Measurements from ENCODE around the gene ZNF106. TPM values are rescaled to one million over a fixed set of nuclear protein-coding genes. Genes with fewer than 3 reads are reported as not detected.

The ZNF106 gene
- polyA plus RNA-seq, 3 donors: 6.8 to 30.7 (median 24.2) TPM

GRCh38 chr15:42427429-42428223 is 63.3 kb downstream of the ZNF106 start:
- H3K27ac ChIP-seq (ENCODE audit: low read depth, low read length): no peak overlapping the region
- WGBS, 3 donors: 80 to 85% (median 82%) methylated on average over 7 of the region's 7 CpGs

DNA sequence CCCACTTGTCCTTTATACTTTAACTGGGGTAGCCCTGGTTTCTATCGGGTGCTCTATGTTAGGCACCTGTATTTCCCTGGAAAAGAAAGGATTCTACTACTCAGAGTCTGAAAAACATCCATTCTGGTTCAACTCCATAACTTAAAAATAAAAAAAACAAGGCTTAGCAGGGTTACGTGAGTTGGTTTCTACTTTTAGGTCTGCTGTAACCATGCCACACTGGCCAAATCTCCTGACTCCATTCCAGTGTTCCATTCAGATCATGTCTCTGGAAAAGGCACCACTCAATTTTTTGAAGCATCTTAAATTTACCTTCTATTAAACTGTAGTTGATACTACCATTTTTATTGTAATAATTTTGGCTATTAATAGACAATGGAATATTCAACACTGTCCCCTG is 69.6 kb downstream of the ZNF106 start:
- H3K27ac ChIP-seq (ENCODE audit: low read depth, low read length): no peak overlapping the region

DNA sequence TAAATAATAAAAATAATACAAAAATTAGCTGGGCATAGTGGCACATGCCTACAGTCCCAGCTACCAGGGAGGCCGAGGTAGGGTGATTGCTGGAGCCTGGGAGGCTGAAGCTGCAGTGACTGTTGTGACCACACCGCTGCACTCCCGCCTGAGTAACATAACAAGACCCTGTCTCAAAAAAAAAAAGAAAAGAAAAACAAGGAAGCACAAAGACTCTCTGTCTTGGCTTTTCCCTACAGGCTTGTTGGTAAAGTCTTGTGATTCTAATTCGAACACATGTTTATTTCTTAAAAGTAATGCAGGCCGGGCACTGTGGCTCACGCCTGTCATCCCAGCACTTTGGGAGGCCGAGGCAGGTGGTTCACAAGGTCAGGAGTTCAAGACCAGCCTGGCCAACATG is 71.6 kb downstream of the ZNF106 start:
- 89 to 94% (median 90%) methylated on average over 7 of the region's 7 CpGs for WGBS, 3 donors
- no peak overlapping the region for H3K27ac ChIP-seq (ENCODE audit: low read depth, low read length)

More for the DNA sequence above, 69.6 kb downstream of the ZNF106 start:
- WGBS, 3 donors: 85 to 98% (median 90%) methylated on average over 2 of the region's 2 CpGs

- H3K27ac ChIP-seq (ENCODE audit: low read depth, low read length): no peak overlapping the region
- 32 to 82% (median 71%) methylated on average over 2 of the region's 2 CpGs for WGBS, 3 donors
Measured at GRCh38 chr15:42413920-42414319, 77.0 kb downstream of the ZNF106 start.

- no peak overlapping the region for H3K27ac ChIP-seq (ENCODE audit: low read depth, low read length)
- 97 to 99% (median 98%) methylated on average over 7 of the region's 7 CpGs for WGBS, 3 donors
Measured at GRCh38 chr15:42411884-42412283, 79.1 kb downstream of the ZNF106 start.

- 76 to 88% (median 86%) methylated on average over 9 of the region's 9 CpGs for WGBS, 3 donors
- no peak overlapping the region for H3K27ac ChIP-seq (ENCODE audit: low read depth, low read length)
Measured at GRCh38 chr15:42409011-42409410, 81.9 kb downstream of the ZNF106 start.

- H3K27ac ChIP-seq (ENCODE audit: low read depth, low read length): no peak overlapping the region
- 66 to 84% (median 79%) methylated on average over 4 of the region's 4 CpGs for WGBS, 3 donors
Measured at GRCh38 chr15:42408178-42408577, 82.8 kb downstream of the ZNF106 start.

- no peak overlapping the region for H3K27ac ChIP-seq (ENCODE audit: low read depth, low read length)
- 61 to 72% (median 65%) methylated on average over 6 of the region's 6 CpGs for WGBS, 3 donors
Measured at GRCh38 chr15:42405863-42406482, 85.0 kb downstream of the ZNF106 start.

DNA sequence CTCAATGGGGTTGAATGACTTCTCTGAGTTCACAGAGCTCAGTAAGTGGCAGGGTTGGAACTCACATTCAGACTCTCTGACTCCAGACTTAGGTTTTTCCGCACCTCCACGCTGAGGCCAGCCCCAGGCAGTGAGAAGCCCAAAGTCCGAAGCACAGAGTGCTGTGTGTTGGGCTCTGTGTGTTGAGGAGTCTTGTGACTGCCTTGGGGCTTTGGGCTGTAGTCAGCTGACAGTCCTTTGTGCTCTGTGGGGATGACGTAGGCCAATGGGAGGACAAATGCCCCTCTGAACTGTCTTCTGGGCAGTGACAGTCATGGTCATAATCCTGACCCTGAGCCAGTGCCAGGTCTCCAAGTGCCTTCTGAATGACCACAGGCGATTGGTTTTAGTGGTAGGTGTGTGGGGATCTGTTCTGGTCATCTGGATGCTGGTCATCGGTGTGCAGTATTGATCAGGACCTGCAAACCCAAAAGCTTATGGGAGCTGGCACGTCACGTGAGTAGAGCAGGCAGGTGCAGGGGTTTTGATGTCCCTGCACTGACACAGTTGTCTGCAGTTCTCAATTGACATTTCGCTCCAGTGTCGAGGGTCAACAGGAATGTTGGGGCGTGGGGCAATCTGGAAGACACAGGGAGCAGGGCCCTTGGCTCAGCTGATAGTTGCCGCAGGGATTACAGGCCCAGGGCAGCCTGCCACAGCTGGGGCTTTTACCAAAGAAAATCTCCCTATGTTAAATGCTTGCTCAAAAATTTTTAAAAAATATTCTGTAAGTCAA is 86.3 kb downstream of the ZNF106 start:
- WGBS, 3 donors: 79 to 84% (median 83%) methylated on average over 12 of the region's 12 CpGs
- H3K27ac ChIP-seq (ENCODE audit: low read depth, low read length): no peak overlapping the region

DNA sequence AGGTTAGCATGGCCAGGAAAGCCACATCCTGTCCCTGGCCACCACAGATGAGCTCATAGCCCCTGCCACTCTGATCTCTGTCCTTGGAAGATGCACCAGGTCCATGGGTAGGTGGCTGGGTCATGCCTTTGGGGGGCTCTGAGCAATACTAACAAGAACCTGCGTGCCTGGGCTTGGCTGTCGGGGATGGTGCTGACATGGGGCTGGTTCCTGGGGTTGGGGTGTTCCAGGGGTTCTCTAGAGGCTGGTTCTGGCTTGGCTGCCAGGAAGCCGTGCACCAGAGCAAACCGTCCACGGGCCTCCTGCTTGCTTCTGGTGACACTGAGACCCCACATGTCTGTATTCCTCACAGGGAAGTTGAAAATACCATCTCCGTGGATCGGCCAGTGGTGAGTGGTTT is 87.6 kb downstream of the ZNF106 start:
- H3K27ac ChIP-seq (ENCODE audit: low read depth, low read length): no peak overlapping the region
- 91 to 99% (median 95%) methylated on average over 7 of the region's 7 CpGs for WGBS, 3 donors

DNA sequence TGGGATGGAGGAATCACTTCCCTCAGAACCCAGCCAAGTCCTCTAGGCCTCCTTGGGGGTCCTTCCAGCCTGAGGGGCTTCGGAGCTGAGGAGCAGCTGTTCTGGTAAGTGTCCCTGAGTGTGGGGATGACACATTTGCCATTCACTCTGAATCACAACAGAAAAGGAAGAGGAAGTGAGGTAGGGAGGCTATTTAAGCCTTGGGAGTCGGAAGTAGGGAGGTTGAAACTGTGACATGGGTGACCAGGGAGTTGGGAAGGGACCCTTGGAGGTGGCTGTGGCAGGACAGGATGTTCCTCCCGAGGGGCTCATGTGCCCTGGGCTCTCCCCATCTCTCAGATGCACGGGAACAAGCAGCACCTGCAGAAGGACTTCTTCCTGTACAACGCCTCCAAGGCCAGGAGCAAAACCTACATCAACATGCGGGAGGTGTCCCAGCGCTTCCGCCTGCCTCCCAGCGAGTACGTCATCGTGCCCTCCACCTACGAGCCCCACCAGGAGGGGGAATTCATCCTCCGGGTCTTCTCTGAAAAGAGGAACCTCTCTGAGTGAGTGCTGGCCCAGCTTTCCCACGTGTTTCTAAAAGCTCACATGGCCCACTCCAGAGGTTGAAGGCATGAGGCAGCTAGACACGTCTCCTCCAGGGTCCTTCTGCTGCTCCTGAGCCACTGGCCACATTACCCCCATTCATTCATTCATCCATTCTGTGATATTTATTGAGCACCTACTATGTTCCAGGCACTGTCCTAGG is 88.3 kb downstream of the ZNF106 start:
- WGBS, 3 donors: 81 to 87% (median 85%) methylated on average over 15 of the region's 15 CpGs
- no peak overlapping the region for H3K27ac ChIP-seq (ENCODE audit: low read depth, low read length)

DNA sequence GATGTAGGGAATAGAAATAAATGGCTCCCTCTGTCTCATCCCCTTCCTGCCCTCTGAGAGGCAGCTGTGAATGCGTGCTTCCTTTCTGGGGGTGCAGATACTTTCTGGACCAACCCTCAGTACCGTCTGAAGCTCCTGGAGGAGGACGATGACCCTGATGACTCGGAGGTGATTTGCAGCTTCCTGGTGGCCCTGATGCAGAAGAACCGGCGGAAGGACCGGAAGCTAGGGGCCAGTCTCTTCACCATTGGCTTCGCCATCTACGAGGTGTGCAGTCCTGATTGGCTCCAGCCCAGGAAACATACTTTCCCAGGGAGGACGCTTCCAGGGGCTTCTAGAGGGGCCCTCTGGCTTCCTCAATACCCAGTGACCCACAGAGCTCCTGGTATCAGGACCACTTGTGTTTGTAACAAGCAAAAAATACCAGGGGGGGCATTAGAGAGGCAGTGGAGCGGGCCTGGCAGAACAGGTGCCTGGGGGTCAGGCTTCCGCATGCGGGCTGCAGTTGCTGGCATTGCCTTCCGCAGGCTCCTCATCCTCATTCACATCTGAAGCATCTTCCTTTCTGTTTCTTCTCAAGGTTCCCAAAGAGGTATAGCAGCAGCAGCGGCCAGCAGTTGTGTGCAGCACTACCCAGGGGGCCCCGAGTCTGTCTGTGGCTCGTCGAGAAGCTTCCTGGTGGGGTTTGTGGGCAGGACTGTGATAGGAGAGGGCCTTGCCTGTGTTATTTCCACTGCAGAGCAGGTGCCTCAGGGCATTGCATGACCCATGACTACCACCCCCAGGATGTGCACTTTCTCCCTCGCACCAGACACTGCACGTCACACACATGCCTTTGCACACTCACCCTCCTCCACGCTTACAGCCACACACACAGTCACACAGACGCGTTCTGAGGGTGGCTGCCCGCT is 89.1 kb downstream of the ZNF106 start:
- no peak overlapping the region for H3K27ac ChIP-seq (ENCODE audit: low read depth, low read length)
- 79 to 86% (median 81%) methylated on average over 24 of the region's 24 CpGs for WGBS, 3 donors

DNA sequence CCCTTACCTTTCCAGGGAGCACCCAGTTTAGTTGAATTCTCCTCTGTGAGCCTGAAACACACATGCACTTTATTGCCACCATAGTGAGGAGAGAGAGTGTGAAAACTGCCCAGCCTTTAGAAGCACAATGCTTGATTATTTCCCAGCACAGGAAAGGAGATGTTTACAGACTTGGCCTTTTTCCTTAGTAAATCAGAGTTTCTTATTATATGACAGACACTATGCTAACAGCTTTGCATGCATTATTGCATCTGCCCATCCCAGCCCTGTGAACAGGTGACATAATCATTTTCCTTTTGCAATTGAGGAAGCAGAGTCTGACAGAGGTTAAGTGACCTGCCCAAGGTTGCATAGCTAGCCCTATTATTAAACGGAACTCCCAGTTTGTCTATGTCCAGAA is 95.1 kb downstream of the ZNF106 start:
- WGBS, 3 donors: 52 to 61% (median 53%) methylated on average over 1 of the region's 1 CpG
- no peak overlapping the region for H3K27ac ChIP-seq (ENCODE audit: low read depth, low read length)

DNA sequence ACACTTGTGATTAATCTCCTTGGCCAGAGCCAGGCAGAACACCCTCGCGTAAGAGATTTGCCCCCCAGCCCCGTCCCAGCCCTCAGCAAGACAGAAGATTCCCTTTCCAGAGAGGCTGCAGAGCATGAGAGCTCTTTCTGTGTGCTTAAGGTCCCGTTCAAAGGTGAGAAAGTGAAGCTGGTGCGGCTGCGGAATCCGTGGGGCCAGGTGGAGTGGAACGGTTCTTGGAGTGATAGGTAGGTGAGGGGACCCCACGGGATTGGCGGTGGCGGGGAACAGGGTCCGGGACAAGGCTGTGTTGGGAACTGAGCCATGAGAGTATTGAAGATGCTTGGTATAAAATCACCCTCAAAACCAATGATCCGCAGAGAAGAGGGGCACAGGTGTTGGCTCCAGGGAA is 96.8 kb downstream of the ZNF106 start:
- H3K27ac ChIP-seq (ENCODE audit: low read depth, low read length): no peak overlapping the region
- WGBS, 3 donors: 87 to 90% (median 90%) methylated on average over 13 of the region's 13 CpGs

GRCh38 chr15:42392309-42393024 is 98.5 kb downstream of the ZNF106 start:
- 78 to 89% (median 84%) methylated on average over 11 of the region's 11 CpGs for WGBS, 3 donors
- no peak overlapping the region for H3K27ac ChIP-seq (ENCODE audit: low read depth, low read length)

DNA sequence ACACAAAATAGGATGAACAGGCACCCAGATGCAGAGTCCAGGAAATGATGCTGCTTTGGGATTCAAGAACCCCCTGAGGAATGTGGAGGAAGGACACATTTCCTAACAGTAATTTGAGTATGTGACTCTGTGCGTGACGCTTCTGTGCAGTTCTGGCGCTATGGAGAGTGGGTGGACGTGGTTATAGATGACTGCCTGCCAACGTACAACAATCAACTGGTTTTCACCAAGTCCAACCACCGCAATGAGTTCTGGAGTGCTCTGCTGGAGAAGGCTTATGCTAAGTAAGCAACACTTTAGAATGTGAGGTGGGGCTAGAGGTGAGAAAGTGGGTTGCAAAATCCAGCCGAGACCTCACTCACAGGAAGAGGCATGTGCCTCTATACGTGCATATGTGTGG is 103.3 kb downstream of the ZNF106 start:
- no peak overlapping the region for H3K27ac ChIP-seq (ENCODE audit: low read depth, low read length)
- WGBS, 3 donors: 74 to 78% (median 77%) methylated on average over 8 of the region's 8 CpGs
